GM19099 (cell line): ENCODE measurements around the gene RBM17.

ENCODE experiments used
- POLR2A ChIP-seq: IDR thresholded peaks from 3 replicates; pipeline ENCODE4 v1.6.1; 2011; ENCODE audit warnings: low read depth; ENCODE audit not compliant: insufficient read length; ENCODE audit errors: extremely low read depth

Gene RBM17

DNA sequence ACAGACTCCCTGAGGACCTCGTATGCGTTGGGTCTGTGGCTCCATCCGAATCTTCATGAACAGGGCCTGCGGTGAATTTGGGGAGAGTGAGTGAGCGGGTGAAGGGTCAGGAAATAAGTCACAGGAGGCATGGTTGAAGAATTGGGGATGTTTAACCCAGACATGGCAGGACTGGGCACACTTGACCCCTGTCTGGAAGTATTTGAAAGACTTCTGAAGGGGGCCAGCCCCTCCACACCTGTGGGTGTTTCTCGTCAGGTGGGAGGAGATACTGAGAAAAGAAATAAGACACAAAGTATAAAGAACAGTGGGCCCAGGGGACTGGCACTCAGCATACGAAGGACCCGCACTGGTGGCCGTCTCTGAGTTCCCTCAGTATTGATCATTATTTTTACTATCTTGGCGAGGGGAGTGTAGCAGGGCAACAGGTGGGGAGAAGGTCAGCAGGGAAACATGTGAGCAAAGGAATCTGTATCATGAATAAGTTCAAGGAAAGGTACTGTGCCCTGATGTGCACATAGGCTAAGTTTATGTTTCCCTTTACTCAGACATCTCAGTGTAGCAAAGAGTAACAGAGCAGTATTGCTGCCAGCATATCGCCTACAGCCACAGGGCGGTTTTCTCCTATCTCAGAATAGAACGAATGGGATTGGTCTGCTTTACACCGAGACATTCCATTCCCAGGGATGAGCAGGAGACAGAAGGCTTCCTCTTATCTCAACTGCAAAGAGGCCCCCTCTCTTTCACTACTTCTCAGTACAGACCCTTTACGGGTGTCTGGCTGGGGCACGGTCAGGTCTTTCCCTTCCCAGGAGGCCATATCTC is 75.6 kb downstream of the RBM17 start:
- TF ChIP-seq POLR2A, result no peak

DNA sequence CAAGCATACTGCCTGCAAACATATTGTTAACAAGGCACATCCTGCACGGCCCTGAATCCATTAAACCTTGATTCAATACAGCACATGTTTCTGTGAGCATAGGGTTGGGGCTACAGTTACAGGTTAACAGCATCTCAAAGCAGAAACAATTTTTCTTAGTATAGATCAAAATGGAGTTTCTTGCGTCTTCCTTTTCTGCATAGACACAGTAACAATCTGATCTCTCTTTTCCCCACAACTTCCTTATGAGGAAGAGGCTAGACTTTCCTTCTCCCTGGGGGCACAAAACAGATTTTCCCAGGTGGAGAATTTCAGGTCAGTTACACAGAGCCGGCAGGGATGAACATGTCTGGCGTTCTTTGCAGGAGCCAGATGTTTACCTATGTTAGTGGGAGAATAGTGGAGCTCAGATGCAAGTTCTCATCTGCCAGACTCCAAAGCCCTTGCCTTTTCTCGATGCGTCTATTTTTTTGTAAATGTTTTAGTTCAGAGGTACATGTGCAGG is 76.4 kb downstream of the RBM17 start:
- no peak for TF ChIP-seq POLR2A
